HFFc6 (cell line): ENCODE measurements around the gene EDC3. TPM values are rescaled to one million over a fixed set of nuclear protein-coding genes. Genes with fewer than 3 reads are reported as not detected.

ENCODE experiments used
- DNase-seq: peaks from one replicate; pipeline ENCODE4 v3.0.0-alpha.2; 2018
- H3K27ac Mint-ChIP-seq: 2 replicates; pipeline ENCODE4 v1.8.0; 2020; ENCODE audit warnings: mild to moderate bottlenecking, mixed read lengths
- H3K27me3 Mint-ChIP-seq: 2 replicates; pipeline ENCODE4 v1.8.0; 2021; ENCODE audit warnings: mild to moderate bottlenecking, moderate library complexity, mixed read lengths; ENCODE audit not compliant: insufficient read depth
- H3K36me3 Mint-ChIP-seq: 2 replicates; pipeline ENCODE4 v1.8.0; 2021; ENCODE audit warnings: low read depth, mixed read lengths
- H3K4me1 Mint-ChIP-seq: 2 replicates; pipeline ENCODE4 v1.8.0; 2020; ENCODE audit warnings: low read depth, mixed read lengths
- H3K4me3 Mint-ChIP-seq: 2 replicates; pipeline ENCODE4 v1.8.0; 2020; ENCODE audit warnings: mild to moderate bottlenecking, moderate library complexity, mixed read lengths
- H3K9me3 Mint-ChIP-seq: 2 replicates; pipeline ENCODE4 v1.8.0; 2020; ENCODE audit warnings: mild to moderate bottlenecking, mixed read lengths
- CTCF ChIP-seq: fragments of 200-600 bp; sonication (generic); IDR thresholded peaks from 2 replicates; pipeline ENCODE4 v1.5.0; 2021; ENCODE audit warnings: antibody characterized with exemption, mild to moderate bottlenecking
- total RNA-seq, 6 experiments: library from RNA; stranded (reverse); fragmentation: NEBNext Ultra II Directional; extraction: Animal tissue kit (Norgen Biotek cat#: 25700); gene quantifications; 2 replicates in 1 of 6; 3 replicates in 5 of 6; pipeline ENCODE4 v1.2.3, GENCODE V29; 2021

The EDC3 gene
- total RNA-seq, 6 experiments from 2014 or later: 37.2 to 46.8 (median 40.8) TPM

GRCh38 chr15:74646480-74646879, 49.3 kb downstream of the EDC3 start:
- no peaks in the 10 kb centered on the region; the same call in 1 of the 2 replicates for H3K36me3 Mint-ChIP-seq
- H3K9me3 Mint-ChIP-seq: no peaks in the 10 kb centered on the region
- no peak for DNase-seq
- H3K4me3 Mint-ChIP-seq: no peak overlapping the region
- no peak for TF ChIP-seq CTCF
- H3K4me1 Mint-ChIP-seq: peaks cover 24% of the 10 kb centered on the region
- no peak overlapping the region for H3K27ac Mint-ChIP-seq
- H3K27me3 Mint-ChIP-seq: no peaks in the 10 kb centered on the region; the same call in 1 of the 2 replicates

GRCh38 chr15:74643665-74644204, 52.1 kb downstream of the EDC3 start:
- Mint-ChIP-seq H3K27me3 (no peaks in the 10 kb centered on the region; the same call in 1 of the 2 replicates), H3K27ac (0 out of 2 replicates have a peak overlapping the region, but pooled peaks have one; percentile 41), H3K4me3 (no peak overlapping the region), H3K4me1 (peaks cover 17% of the 10 kb centered on the region), H3K36me3 (no peaks in the 10 kb centered on the region; the same call in 1 of the 2 replicates), H3K9me3 (no peaks in the 10 kb centered on the region)
- DNase-seq: no peak
- TF ChIP-seq CTCF: no peak

GRCh38 chr15:74642734-74643664, 52.8 kb downstream of the EDC3 start:
- no peak for TF ChIP-seq CTCF
- Mint-ChIP-seq H3K4me1 (peaks cover 17% of the 10 kb centered on the region), H3K9me3 (no peaks in the 10 kb centered on the region), H3K27me3 (no peaks in the 10 kb centered on the region; the same call in 1 of the 2 replicates), H3K27ac (peak overlapping the region; percentile 41), H3K4me3 (no peak overlapping the region), H3K36me3 (no peaks in the 10 kb centered on the region; the same call in 1 of the 2 replicates)
- peak; percentile 19 for DNase-seq

- Mint-ChIP-seq H3K4me3 (no peak overlapping the region), H3K27me3 (no peaks in the 10 kb centered on the region; the same call in 1 of the 2 replicates), H3K27ac (no peak overlapping the region), H3K36me3 (no peaks in the 10 kb centered on the region; the same call in 1 of the 2 replicates), H3K4me1 (peaks cover 17% of the 10 kb centered on the region), H3K9me3 (no peaks in the 10 kb centered on the region)
- no peak for DNase-seq
- TF ChIP-seq CTCF: no peak
Measured at GRCh38 chr15:74642348-74642733, 53.5 kb downstream of the EDC3 start.

- Mint-ChIP-seq H3K36me3 (no peaks in the 10 kb centered on the region; the same call in 1 of the 2 replicates), H3K27ac (no peak overlapping the region), H3K4me3 (no peak overlapping the region), H3K27me3 (no peaks in the 10 kb centered on the region; the same call in 1 of the 2 replicates), H3K9me3 (no peaks in the 10 kb centered on the region), H3K4me1 (peaks cover 17% of the 10 kb centered on the region)
- no peak for TF ChIP-seq CTCF
- no peak for DNase-seq
Measured at GRCh38 chr15:74641151-74641550, 54.7 kb downstream of the EDC3 start.
